HUDEP-2 (cell line): ENCODE measurements around the gene SCAF1.
"Not testable (repeated sequence)": the region's sequence is repeated elsewhere in the genome, so short reads cannot be mapped to it uniquely, and the experiment has no call there.

ENCODE experiments used
- DNase-seq, 76 experiments: peaks; one replicate each; lab custom pipeline; 2025; ENCODE audit not compliant: unreplicated experiment in 76 of 76; lab: John Stamatoyannopoulos, UW

SCAF1 gene

GRCh38 chr19:49613374-49613773 lies 28.6 kb upstream of the SCAF1 start:
- peak in 1 of 76 experiments; percentile 25 for DNase-seq

- DNase-seq = no peak
Observed at GRCh38 chr19:49614096-49614833, 27.7 kb upstream of the SCAF1 start.

GRCh38 chr19:49615861-49616260 lies 26.1 kb upstream of the SCAF1 start:
- DNase-seq = no peak

- DNase-seq = no peak
Observed at GRCh38 chr19:49616532-49616931, 25.5 kb upstream of the SCAF1 start.

- no peak for DNase-seq
Observed at GRCh38 chr19:49616945-49617344, 25.1 kb upstream of the SCAF1 start.

GRCh38 chr19:49617860-49618259 lies 24.1 kb upstream of the SCAF1 start:
- not testable (repeated sequence) for DNase-seq

GRCh38 chr19:49624967-49625910 lies 16.8 kb upstream of the SCAF1 start:
- DNase-seq = no peak

GRCh38 chr19:49626226-49626625 lies 15.8 kb upstream of the SCAF1 start:
- no peak for DNase-seq

GRCh38 chr19:49629659-49630058 lies 12.3 kb upstream of the SCAF1 start:
- DNase-seq = no peak

GRCh38 chr19:49631014-49631588 lies 10.9 kb upstream of the SCAF1 start:
- DNase-seq = no peak

GRCh38 chr19:49631610-49632192 lies 10.3 kb upstream of the SCAF1 start:
- no peak for DNase-seq

GRCh38 chr19:49632576-49632975 lies 9.4 kb upstream of the SCAF1 start:
- DNase-seq = no peak

GRCh38 chr19:49633273-49633672 lies 8.7 kb upstream of the SCAF1 start:
- DNase-seq = not testable (repeated sequence)

- DNase-seq = no peak
Observed at GRCh38 chr19:49635530-49636232, 6.3 kb upstream of the SCAF1 start.

- no peak for DNase-seq
Observed at GRCh38 chr19:49636233-49636932, 5.6 kb upstream of the SCAF1 start.

- peak in 53 of 76 experiments; percentile 7 to 71 (median 46) for DNase-seq
Observed at GRCh38 chr19:49637821-49638738, 3.9 kb upstream of the SCAF1 start.

GRCh38 chr19:49639401-49640112 lies 2.5 kb upstream of the SCAF1 start:
- no peak for DNase-seq
